Measurements from ENCODE around the gene FBXO27.

DNA sequence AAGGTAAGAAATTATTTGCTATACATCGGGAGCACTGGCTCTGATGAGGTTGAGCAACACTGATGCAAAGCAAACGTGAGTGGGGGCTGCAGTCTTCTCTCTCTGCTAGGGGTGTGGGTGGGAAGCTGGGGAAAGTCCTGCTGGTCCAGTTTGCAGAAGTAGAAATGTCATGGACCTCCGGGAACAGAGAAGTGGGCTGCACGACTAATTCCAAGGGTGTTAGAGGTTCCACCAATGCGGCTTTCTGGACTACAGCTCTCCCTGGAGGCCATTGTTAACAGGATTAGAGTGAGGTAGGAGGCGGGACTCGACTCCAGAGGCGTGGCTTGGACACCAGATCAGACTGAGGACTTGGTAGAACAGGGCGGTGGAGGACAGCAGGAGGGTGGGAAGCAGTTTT lies 5.7 kb upstream of the FBXO27 start:
- TF ChIP-seq, protein P1, sequence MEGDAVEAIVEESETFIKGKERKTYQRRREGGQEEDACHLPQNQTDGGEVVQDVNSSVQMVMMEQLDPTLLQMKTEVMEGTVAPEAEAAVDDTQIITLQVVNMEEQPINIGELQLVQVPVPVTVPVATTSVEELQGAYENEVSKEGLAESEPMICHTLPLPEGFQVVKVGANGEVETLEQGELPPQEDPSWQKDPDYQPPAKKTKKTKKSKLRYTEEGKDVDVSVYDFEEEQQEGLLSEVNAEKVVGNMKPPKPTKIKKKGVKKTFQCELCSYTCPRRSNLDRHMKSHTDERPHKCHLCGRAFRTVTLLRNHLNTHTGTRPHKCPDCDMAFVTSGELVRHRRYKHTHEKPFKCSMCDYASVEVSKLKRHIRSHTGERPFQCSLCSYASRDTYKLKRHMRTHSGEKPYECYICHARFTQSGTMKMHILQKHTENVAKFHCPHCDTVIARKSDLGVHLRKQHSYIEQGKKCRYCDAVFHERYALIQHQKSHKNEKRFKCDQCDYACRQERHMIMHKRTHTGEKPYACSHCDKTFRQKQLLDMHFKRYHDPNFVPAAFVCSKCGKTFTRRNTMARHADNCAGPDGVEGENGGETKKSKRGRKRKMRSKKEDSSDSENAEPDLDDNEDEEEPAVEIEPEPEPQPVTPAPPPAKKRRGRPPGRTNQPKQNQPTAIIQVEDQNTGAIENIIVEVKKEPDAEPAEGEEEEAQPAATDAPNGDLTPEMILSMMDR (IDR thresholded peaks at IDR 0.05; ENCODE audit: low read length) = no peak
- TF ChIP-seq EZH2 (IDR thresholded peaks at IDR 0.05; ENCODE audit: borderline replicate concordance, low read length) = no peak
